Mesodermal cell (in vitro differentiated cells): ENCODE data around the gene SDK1.

Source experiments
- H3K27ac ChIP-seq: 2 replicates; pipeline ENCODE4 v1.7.0; 2013; ENCODE audit warnings: mild to moderate bottlenecking, low read depth, low read length, moderate library complexity; ENCODE audit not compliant: severe bottlenecking
- H3K36me3 ChIP-seq: 2 replicates; pipeline ENCODE4 v1.7.1; 2013; ENCODE audit warnings: mild to moderate bottlenecking, low read length, moderate library complexity; ENCODE audit not compliant: control insufficient read depth, insufficient read depth
- H3K4me1 ChIP-seq: one replicate; pipeline ENCODE4 v1.7.1; 2013; ENCODE audit warnings: mild to moderate bottlenecking, low read length; ENCODE audit not compliant: insufficient read depth, control insufficient read depth, poor library complexity, severe bottlenecking
- H3K4me3 ChIP-seq: 2 replicates; pipeline ENCODE4 v1.7.0; 2013; ENCODE audit warnings: low read length, control low read depth, mild to moderate bottlenecking; ENCODE audit not compliant: insufficient read depth, poor library complexity, severe bottlenecking; ENCODE audit errors: extremely low read depth
- H3K9me3 ChIP-seq: 2 replicates; pipeline ENCODE4 v1.7.1; 2013; ENCODE audit warnings: mild to moderate bottlenecking, low read length, moderate library complexity; ENCODE audit not compliant: control insufficient read depth
- WGBS, 2 experiments: methylation state at CpG; one replicate each; pipeline ENCODE4 v1.1.5; 2013; ENCODE audit warnings: missing lambda C conversion rate in 2 of 2; ENCODE audit not compliant: insufficient coverage in 2 of 2; 5-methylcytosine and 5-hydroxymethylcytosine counted together

The SDK1 gene

DNA sequence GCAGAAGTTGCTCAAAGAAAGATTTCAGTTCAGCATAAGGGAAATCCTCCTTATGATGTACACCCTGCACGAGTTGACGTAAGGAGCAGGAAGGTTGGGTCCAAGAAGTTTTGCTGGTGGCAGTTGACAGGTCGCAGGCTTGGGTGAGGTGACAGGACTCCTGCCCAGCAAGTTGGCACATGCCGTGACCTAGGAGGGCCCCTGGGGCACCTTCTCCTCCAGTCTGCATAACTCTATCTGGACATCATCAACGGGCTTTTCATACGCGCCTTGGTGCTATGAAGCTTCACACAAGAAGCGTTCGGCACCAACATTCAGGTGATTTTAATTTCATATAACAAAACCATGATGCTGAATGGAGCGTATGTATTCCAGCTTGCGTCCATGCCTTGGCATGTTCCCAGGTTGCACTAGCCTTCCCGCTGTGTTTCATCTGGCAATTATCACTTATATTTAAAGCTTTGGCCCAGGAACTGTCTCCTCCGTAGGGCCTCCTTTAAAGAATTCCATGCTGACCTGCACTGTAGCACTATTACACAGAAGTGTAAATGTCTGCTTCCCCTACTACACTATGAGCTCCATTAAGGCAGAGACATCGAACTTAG is 729.4 kb downstream of the SDK1 start:
- no peak overlapping the region for H3K4me3 ChIP-seq
- no peak overlapping the region for H3K27ac ChIP-seq
- no peaks in the 10 kb centered on the region for H3K9me3 ChIP-seq
- H3K36me3 ChIP-seq: no peaks in the 10 kb centered on the region
- peaks cover 5% of the 10 kb centered on the region for H3K4me1 ChIP-seq
- 94 to 96% methylated on average over 9 to 13 of the region's 14 CpGs for WGBS, 2 experiments

DNA sequence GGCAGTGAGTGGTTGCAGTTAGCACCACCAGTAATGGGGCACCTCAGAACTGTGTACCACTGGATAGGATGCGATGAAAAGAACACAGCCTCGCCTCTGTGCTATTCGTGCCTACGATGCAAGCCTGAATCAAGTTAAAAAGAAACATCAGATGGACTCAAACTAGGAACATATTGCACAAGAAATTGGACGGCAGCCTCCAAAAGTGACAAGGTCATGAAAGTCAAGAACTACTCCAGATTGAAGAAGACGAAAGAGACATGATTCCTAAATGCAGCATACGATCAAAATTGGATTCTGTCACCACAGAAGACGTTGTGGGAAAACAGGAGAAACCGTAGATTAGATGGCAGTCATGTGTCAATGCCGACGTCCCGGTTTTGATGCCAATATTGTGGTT is 732.9 kb downstream of the SDK1 start:
- no peak overlapping the region for H3K27ac ChIP-seq
- 92 to 94% methylated on average over 11 to 12 of the region's 12 CpGs for WGBS, 2 experiments
- H3K36me3 ChIP-seq: no peaks in the 10 kb centered on the region
- no peaks in the 10 kb centered on the region for H3K9me3 ChIP-seq
- no peaks in the 10 kb centered on the region for H3K4me1 ChIP-seq
- no peak overlapping the region for H3K4me3 ChIP-seq

- WGBS, 2 experiments: 95 to 100% methylated on average over 2 to 4 of the region's 4 CpGs
- H3K9me3 ChIP-seq: no peaks in the 10 kb centered on the region
- H3K27ac ChIP-seq: no peak overlapping the region
- H3K36me3 ChIP-seq: no peaks in the 10 kb centered on the region
- H3K4me3 ChIP-seq: no peak overlapping the region
- H3K4me1 ChIP-seq: no peaks in the 10 kb centered on the region
These were observed 736.3 kb downstream of the SDK1 start for GRCh38 chr7:4037308-4037707.

- no peak overlapping the region for H3K4me3 ChIP-seq
- H3K4me1 ChIP-seq: no peaks in the 10 kb centered on the region
- 92 to 95% methylated on average over 2 to 4 of the region's 4 CpGs for WGBS, 2 experiments
- H3K36me3 ChIP-seq: no peaks in the 10 kb centered on the region
- H3K9me3 ChIP-seq: no peaks in the 10 kb centered on the region
- H3K27ac ChIP-seq: no peak overlapping the region
These were observed 736.8 kb downstream of the SDK1 start for GRCh38 chr7:4037877-4038276.

- no peaks in the 10 kb centered on the region for H3K36me3 ChIP-seq
- 76 to 87% methylated on average over 15 to 17 of the region's 20 CpGs for WGBS, 2 experiments
These were observed 739.3 kb downstream of the SDK1 start for GRCh38 chr7:4040109-4040928.

DNA sequence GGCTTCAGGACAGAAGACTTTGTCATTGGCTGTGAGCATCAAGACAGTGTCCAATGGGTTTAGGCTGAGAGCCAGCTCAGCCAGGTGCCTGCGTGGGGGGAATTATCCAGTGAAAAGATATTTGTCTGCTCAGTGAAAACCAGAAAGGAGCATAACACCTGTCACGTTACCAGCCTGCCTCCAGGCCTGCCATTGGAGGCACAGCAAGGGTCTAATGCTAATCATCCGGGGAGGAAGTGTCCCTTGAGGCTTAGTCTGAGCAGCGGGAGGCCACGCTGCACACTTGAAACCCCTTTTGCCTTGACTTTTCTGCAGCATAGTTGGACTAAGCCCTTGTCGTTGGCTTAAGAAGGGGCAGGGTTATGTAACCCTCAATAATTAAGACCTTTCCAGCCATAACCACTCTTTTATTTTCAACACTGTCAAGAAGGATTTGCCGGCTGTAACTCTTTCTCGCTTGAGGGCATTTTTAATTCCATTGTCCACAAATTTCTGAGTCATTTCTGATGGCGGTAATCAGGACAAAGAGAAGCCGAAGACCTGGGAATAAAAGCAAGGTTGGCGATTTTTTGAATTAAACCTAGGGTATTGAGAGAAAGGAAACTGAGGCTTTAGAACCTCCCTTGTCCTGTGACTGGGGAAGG is 741.5 kb downstream of the SDK1 start:
- Histone ChIP-seq H3K4me1 (no peaks in the 10 kb centered on the region), H3K27ac (no peak overlapping the region), H3K4me3 (no peak overlapping the region), H3K9me3 (no peaks in the 10 kb centered on the region), H3K36me3 (no peaks in the 10 kb centered on the region)
- 75% methylated on average over 9 of the region's 11 CpGs for whole genome bisulfite sequencing, 2 experiments

More at GRCh38 chr7:4040109-4040928, 739.3 kb downstream of the SDK1 start:
- Histone ChIP-seq H3K4me1 (no peaks in the 10 kb centered on the region), H3K4me3 (no peak overlapping the region), H3K9me3 (no peaks in the 10 kb centered on the region), H3K27ac (no peak overlapping the region)

DNA sequence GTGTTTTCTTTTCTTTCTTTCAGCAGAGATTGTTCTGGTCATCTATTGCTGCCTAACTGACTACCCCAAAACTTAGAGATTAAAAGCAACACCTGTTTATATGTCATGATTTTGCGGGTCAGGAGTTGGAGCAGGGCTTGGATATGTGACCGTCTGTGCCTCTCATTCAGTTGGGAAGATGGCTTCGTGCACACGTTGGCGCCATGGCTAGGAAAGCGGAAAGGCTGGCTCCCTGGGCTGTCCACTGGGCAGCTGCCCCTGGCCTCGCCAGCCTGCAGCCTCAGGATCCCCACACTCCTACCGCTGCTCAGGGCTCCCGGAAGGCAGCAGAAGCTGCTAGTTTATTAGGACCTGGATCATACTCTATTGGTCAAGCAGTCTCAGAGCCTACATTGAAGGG is 742.9 kb downstream of the SDK1 start:
- 96 to 100% methylated on average over 5 to 7 of the region's 9 CpGs for WGBS, 2 experiments
- Histone ChIP-seq H3K9me3 (no peaks in the 10 kb centered on the region), H3K4me3 (no peak overlapping the region)

GRCh38 chr7:4045450-4045849 is 744.4 kb downstream of the SDK1 start:
- Histone ChIP-seq H3K36me3 (no peaks in the 10 kb centered on the region), H3K4me3 (no peak overlapping the region)
- 92 to 96% methylated on average over 10 to 13 of the region's 15 CpGs for WGBS, 2 experiments

More for the DNA sequence above, 742.9 kb downstream of the SDK1 start:
- no peaks in the 10 kb centered on the region for H3K4me1 ChIP-seq
- no peak overlapping the region for H3K27ac ChIP-seq
- no peaks in the 10 kb centered on the region for H3K36me3 ChIP-seq

DNA sequence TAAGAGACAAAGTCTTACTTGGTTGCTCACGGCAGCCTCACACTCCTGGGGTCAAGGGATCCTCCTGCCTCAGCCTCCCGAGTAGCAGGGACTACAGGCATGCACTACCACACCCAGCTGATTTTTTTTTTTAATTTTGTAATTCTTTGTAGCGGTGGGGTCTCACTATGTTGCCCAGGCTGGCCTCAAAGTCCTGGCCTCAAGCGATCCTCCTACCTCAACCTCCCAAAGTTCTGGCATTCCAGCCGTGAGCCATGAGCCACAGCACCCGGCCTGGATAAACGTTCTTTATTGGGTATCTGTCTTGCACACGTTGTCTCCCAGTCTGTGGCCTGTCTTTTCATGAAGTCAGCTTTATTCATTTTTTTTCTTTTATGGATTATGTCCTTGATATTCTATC is 744.9 kb downstream of the SDK1 start:
- no peaks in the 10 kb centered on the region for H3K36me3 ChIP-seq
- no peak overlapping the region for H3K4me3 ChIP-seq
- 90 to 91% methylated on average over 4 to 5 of the region's 8 CpGs for WGBS, 2 experiments
- H3K9me3 ChIP-seq: no peaks in the 10 kb centered on the region
- H3K4me1 ChIP-seq: no peaks in the 10 kb centered on the region
- H3K27ac ChIP-seq: no peak overlapping the region

More at GRCh38 chr7:4045450-4045849, 744.4 kb downstream of the SDK1 start:
- no peaks in the 10 kb centered on the region for H3K9me3 ChIP-seq
- H3K27ac ChIP-seq: no peak overlapping the region
- no peaks in the 10 kb centered on the region for H3K4me1 ChIP-seq

GRCh38 chr7:4048336-4048735 is 747.3 kb downstream of the SDK1 start:
- Histone ChIP-seq H3K4me3 (no peak overlapping the region), H3K9me3 (no peaks in the 10 kb centered on the region), H3K36me3 (no peaks in the 10 kb centered on the region), H3K4me1 (no peaks in the 10 kb centered on the region), H3K27ac (no peak overlapping the region)
- WGBS, 2 experiments: 91 to 92% methylated on average over 13 of the region's 14 CpGs
